Measurements from ENCODE around the gene PKD1.
"Not testable (repeated sequence)": the region's sequence is repeated elsewhere in the genome, so short reads cannot be mapped to it uniquely, and the experiment has no call there.

DNA sequence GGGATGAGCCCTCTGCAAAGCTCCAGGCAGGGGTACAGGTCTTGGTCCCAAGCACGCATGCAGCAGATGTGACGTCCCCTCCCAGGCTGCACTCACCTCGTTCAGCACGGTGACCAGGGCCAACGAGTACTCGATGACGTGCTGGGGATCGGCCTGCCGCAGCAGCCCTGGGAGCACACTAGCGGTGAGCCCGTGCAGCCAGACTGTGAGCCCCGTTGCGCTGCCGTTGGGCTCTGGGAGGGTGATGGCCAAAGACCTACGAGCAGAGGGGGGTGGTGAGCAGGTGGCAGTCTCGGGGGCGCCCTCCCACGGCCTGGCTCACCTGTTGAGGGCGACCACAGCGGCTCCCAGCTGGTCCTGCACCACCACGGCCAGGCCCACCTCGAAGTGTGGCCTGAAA lies 29.9 kb downstream of the PKD1 start:
- TF ChIP-seq ZNF274 (IDR thresholded peaks at IDR 0.05; ENCODE audit: low read depth, low read length); YY1 (IDR thresholded peaks at IDR 0.05; ENCODE audit: insufficient read depth, insufficient read length): not testable (repeated sequence)
